GM10248 (cell line): ENCODE results near the gene FGF18.

Experiments used
- CTCF ChIA-PET: fragments of 300-600 bp; sonication (Branson Sonifier 250); formaldehyde crosslinking; extraction: SDS; loops from one replicate; lab custom pipeline; 2021; ENCODE audit warnings: antibody characterized with exemption; lab: Yijun Ruan, JAX
- POLR2A ChIA-PET: fragments of 350-650 bp; sonication (Branson Sonifier 250); formaldehyde crosslinking; extraction: SDS; loops from one replicate; lab custom pipeline; 2020; ENCODE audit warnings: antibody characterized with exemption; lab: Yijun Ruan, JAX
- DNase-seq: peaks from one replicate; pipeline ENCODE4 v3.0.0; 2012; ENCODE audit errors: extremely low spot score
- CTCF ChIP-seq: IDR thresholded peaks from 2 replicates; pipeline ENCODE4 v1.5.1; 2012; ENCODE audit warnings: mild to moderate bottlenecking, low read depth; ENCODE audit errors: extremely low read depth, missing control alignments, control extremely low read depth

Gene FGF18

GRCh38 chr5:171422902-171423663 lies 3.6 kb downstream of the FGF18 start:
- CTCF ChIA-PET: no interaction called here
- no peak for TF ChIP-seq CTCF
- POLR2A ChIA-PET: no interaction called here
- no peak for DNase-seq

GRCh38 chr5:171424726-171425125 lies 5.3 kb downstream of the FGF18 start:
- no peak for TF ChIP-seq CTCF
- ChIA-PET POLR2A (no interaction called here), CTCF (no interaction called here)
- DNase-seq: no peak

- ChIA-PET POLR2A (no interaction called here), CTCF (no interaction called here)
- DNase-seq: no peak
- no peak for TF ChIP-seq CTCF
These were observed 6.3 kb downstream of the FGF18 start for GRCh38 chr5:171425596-171426244.

GRCh38 chr5:171426266-171426665 lies 6.8 kb downstream of the FGF18 start:
- CTCF ChIA-PET: interaction anchor here (1.3 kb wide), 1 partner anchor 10 kb away, joined by 4 read pairs; no protein-coding TSS in a partner anchor
- TF ChIP-seq CTCF: no peak
- POLR2A ChIA-PET: no interaction called here
- DNase-seq: no peak

- no peak for DNase-seq
- TF ChIP-seq CTCF: no peak
- CTCF ChIA-PET: interaction anchor here (0.8 to 2.2 kb wide), 3 partner anchors 8 to 480 kb away, joined by 3 to 9 read pairs (median 4); partner anchors contain the start of gene FGF18
- POLR2A ChIA-PET: no interaction called here
These were observed 7.2 kb downstream of the FGF18 start for GRCh38 chr5:171426680-171427079.

GRCh38 chr5:171427318-171428167 lies 8.1 kb downstream of the FGF18 start:
- ChIA-PET POLR2A (no interaction called here), CTCF (interaction anchor here (0.8 to 2.2 kb wide), 3 partner anchors 9 to 479 kb away, joined by 3 to 9 read pairs (median 4); partner anchors contain the start of gene FGF18)
- no peak for DNase-seq
- no peak for TF ChIP-seq CTCF
